Ascending aorta (tissue), 2 donors: ENCODE measurements around the gene SLC25A2. TPM values are rescaled to one million over a fixed set of nuclear protein-coding genes. Genes with fewer than 3 reads are reported as not detected.
"Not testable (repeated sequence)": the region's sequence is repeated elsewhere in the genome, so short reads cannot be mapped to it uniquely, and the experiment has no call there.

Source experiments
- DNase-seq, 2 donors: peaks; one replicate each; pipeline ENCODE4 v3.0.0-alpha.2; 2019; ENCODE audit warnings: low spot score in 2 of 2
- H3K27ac ChIP-seq, 2 donors: fragments of 200-600 bp; sonication (generic); one replicate each; pipeline ENCODE4 v1.5.1; 2016 to 2017; ENCODE audit warnings: mild to moderate bottlenecking in 1 of 2
- H3K27me3 ChIP-seq: fragments of 200-600 bp; sonication (generic); one replicate; pipeline ENCODE4 v1.5.1; 2017
- H3K36me3 ChIP-seq, 2 donors: fragments of 200-600 bp; sonication (generic); one replicate each; pipeline ENCODE4 v1.5.1; 2016
- H3K4me1 ChIP-seq, 2 donors: fragments of 200-600 bp; sonication (generic); one replicate each; pipeline ENCODE4 v1.5.1; 2016 to 2017; ENCODE audit warnings: mild to moderate bottlenecking in 1 of 2
- H3K4me3 ChIP-seq, 2 donors: fragments of 200-600 bp; sonication (generic); one replicate each; pipeline ENCODE4 v1.5.1; 2016 to 2017; ENCODE audit warnings: mild to moderate bottlenecking in 1 of 2
- H3K9me3 ChIP-seq, 2 donors: fragments of 200-600 bp; sonication (generic); one replicate each; pipeline ENCODE4 v1.5.1; 2016
- CTCF ChIP-seq, 3 experiments: fragments of 200-600 bp in 2 of 3; fragments of 450-650 bp in 1 of 3; sonication (generic) in 2 of 3; IDR thresholded peaks; one replicate each; pipeline ENCODE4 v1.5.1; 2016 to 2019; ENCODE audit warnings: antibody characterized with exemption in 3 of 3, mild to moderate bottlenecking in 1 of 3, moderate library complexity in 1 of 3
- intact Hi-C: fragments of 100-400 bp; cut with DNase I; formaldehyde crosslinking; loops from one replicate; pipeline ENCODE4 v1.15.1; 2023
- total RNA-seq: library from RNA; depleted of rRNA; stranded (reverse); fragments of >200 nt; gene quantifications from one replicate; pipeline ENCODE4 v1.1.0, GENCODE V29; 2016

SLC25A2 gene
- not detected for total RNA-seq

DNA sequence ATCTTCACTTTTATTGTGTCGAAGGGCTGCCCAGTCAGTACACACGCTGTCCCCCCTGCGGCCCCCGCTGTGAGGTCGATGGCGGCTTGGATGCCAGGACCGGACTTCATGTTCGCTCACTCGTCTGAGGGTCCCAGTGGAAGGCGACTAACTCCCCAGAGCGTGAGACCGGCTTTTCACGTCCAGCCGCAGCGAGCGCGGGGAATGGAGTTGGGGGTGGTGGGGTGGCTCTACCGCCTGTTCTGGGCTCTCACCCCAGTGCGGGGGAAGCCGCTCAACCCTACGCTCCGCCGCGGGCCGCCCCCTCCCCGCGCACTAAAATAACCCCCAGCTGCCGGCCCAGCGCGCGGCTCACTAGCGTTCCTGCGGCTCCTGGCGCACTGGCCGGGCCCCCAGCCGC is at the start of gene SLC25A2:
Gene SLC25A2, minus strand, starts transcription at position 294 of the 400 bp plus-strand sequence. Its CDS starts 184 bp downstream, at position 110.
- H3K4me3 ChIP-seq: peak within 1 kb of the TSS in 1 of 2 donors; percentile 21
- peaks cover 78 to 100% of the 10 kb centered on the region in 2 donors for H3K9me3 ChIP-seq
- no peak for TF ChIP-seq CTCF (IDR thresholded peaks at IDR 0.05)
- DNase-seq: no peak
- intact Hi-C loops: no loop called here
- H3K36me3 ChIP-seq: peaks cover 0 to 9% of the 10 kb centered on the region in 2 donors
- H3K27me3 ChIP-seq: no peaks in the 10 kb centered on the region
- H3K4me1 ChIP-seq: no peaks in the 10 kb centered on the region
- H3K27ac ChIP-seq: no peak within 1 kb of the TSS

GRCh38 chr5:141351591-141351990 is 47.7 kb upstream of the SLC25A2 start:
- Histone ChIP-seq H3K36me3 (peaks cover 0 to 4% of the 10 kb centered on the region in 2 donors), H3K9me3 (peaks cover 73 to 100% of the 10 kb centered on the region in 2 donors), H3K4me1 (no peaks in the 10 kb centered on the region), H3K27me3 (no peaks in the 10 kb centered on the region), H3K27ac (no peak overlapping the region), H3K4me3 (no peak overlapping the region)
- intact Hi-C loops: no loop called here
- TF ChIP-seq CTCF (IDR thresholded peaks at IDR 0.05): no peak
- no peak for DNase-seq

GRCh38 chr5:141349917-141350619 is 46.2 kb upstream of the SLC25A2 start, which contains the start of gene PCDHGB1:
Gene PCDHGB1 (plus strand): TSS chr5:141350099. CDS start chr5:141350261, 162 bp downstream.
- Histone ChIP-seq H3K9me3 (peaks cover 67 to 99% of the 10 kb centered on the region in 2 donors), H3K27me3 (no peaks in the 10 kb centered on the region), H3K4me1 (no peaks in the 10 kb centered on the region), H3K4me3 (peak within 1 kb of the TSS in 1 of 2 donors; percentile 36), H3K36me3 (peaks cover 0 to 3% of the 10 kb centered on the region in 2 donors), H3K27ac (no peak within 1 kb of the TSS)
- intact Hi-C loops: no loop called here
- TF ChIP-seq CTCF (IDR thresholded peaks at IDR 0.05): peak in 1 of 3 experiments; percentile 22
- no peak for DNase-seq

GRCh38 chr5:141346017-141346416 is 42.2 kb upstream of the SLC25A2 start:
- H3K27me3 ChIP-seq, DNase-seq, intact Hi-C loops, H3K4me1 ChIP-seq, H3K4me3 ChIP-seq, H3K36me3 ChIP-seq, H3K27ac ChIP-seq: not testable (repeated sequence)
- peaks cover 79 to 99% of the 10 kb centered on the region in 2 donors for H3K9me3 ChIP-seq

GRCh38 chr5:141345327-141345726 is 41.5 kb upstream of the SLC25A2 start:
- H3K36me3 ChIP-seq: no peaks in the 10 kb centered on the region
- no peak overlapping the region for H3K27ac ChIP-seq
- no peak for DNase-seq
- peaks cover 79 to 99% of the 10 kb centered on the region in 2 donors for H3K9me3 ChIP-seq
- TF ChIP-seq CTCF (IDR thresholded peaks at IDR 0.05): no peak
- H3K27me3 ChIP-seq: no peaks in the 10 kb centered on the region
- H3K4me3 ChIP-seq: no peak overlapping the region
- intact Hi-C loops: no loop called here
- H3K4me1 ChIP-seq: no peaks in the 10 kb centered on the region

DNA sequence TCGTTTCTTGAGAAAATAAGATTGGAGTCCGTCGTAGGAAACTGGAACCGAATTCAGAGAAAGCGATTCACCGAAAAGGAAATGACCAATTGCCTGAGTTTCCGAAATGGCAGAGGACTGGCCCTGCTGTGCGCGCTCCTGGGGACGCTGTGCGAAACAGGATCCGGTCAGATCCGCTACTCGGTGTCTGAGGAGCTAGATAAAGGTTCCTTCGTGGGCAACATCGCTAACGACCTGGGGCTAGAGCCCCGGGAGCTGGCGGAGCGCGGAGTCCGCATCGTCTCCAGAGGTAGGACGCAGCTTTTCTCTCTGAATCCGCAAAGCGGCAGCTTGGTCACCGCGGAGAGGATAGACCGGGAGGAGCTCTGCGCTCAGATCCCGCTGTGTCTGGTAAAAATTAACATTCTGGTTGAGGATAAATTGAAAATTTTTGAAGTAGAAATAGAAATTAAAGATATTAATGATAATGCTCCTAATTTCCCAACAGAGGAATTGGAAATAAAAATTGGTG is 40.2 kb upstream of the SLC25A2 start:
- no peak for TF ChIP-seq CTCF (IDR thresholded peaks at IDR 0.05)
- Histone ChIP-seq H3K27ac (no peak overlapping the region), H3K4me3 (peak overlapping the region in 1 of 2 donors; percentile 35), H3K36me3 (no peaks in the 10 kb centered on the region), H3K27me3 (no peaks in the 10 kb centered on the region), H3K9me3 (peaks cover 77 to 99% of the 10 kb centered on the region in 2 donors), H3K4me1 (no peaks in the 10 kb centered on the region)
- no peak for DNase-seq
- intact Hi-C loops: no loop called here
